Kidney glomerular epithelial cell (primary cell): Measurements from ENCODE around the gene GBP2.
"Not testable (repeated sequence)": the region's sequence is repeated elsewhere in the genome, so short reads cannot be mapped to it uniquely, and the experiment has no call there.

Experiments
- DNase-seq: peaks from one replicate; lab custom pipeline; 2025; lab: John Stamatoyannopoulos, UW

The GBP2 gene

GRCh38 chr1:89125913-89126580 is at the start of gene GBP2:
Gene GBP2 (minus strand): TSS chr1:89126114. CDS start chr1:89121966, 4,148 bp downstream.
- DNase-seq, result peak; percentile 76

GRCh38 chr1:89174491-89174890 is 48.6 kb upstream of the GBP2 start:
- no peak for DNase-seq

DNA sequence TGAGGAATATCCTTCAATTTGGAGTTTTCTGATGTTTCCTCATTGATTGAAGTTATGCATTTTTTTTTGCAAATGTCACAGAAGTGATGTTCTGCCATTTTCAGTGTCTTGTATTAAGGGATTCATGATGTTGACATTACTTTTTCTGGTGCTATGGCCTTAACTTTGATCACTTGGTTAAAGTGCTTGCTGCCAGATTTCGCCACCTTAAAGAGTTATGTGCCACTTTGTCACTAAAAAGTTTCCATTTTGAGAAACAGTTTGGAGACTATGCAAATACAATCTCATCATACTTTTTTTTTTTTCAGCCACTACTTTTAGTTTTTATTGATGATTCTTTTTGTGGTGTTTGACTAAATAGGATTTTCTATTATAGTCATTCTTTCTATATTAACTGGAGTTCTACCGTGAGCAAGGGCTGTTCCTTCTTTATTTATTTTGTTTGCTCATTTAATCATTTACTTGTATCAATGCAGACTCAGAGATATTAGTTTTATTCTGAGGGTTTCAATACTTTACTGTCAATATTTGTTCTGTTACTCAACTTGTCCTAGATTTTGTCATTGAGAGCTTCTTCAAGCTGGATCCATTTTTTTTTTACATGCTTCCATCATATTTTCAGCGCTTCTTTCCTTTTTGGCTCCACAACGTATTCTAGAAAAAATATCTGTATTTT is 46.7 kb upstream of the GBP2 start:
- DNase-seq, result no peak

- DNase-seq, result no peak
Measured at GRCh38 chr1:89171067-89171438, 45.1 kb upstream of the GBP2 start.

GRCh38 chr1:89170170-89171066 is 44.5 kb upstream of the GBP2 start:
- no peak for DNase-seq

- no peak for DNase-seq
Measured at GRCh38 chr1:89169166-89169565, 43.3 kb upstream of the GBP2 start.

GRCh38 chr1:89167590-89168230 is 41.8 kb upstream of the GBP2 start:
- DNase-seq, result no peak

DNA sequence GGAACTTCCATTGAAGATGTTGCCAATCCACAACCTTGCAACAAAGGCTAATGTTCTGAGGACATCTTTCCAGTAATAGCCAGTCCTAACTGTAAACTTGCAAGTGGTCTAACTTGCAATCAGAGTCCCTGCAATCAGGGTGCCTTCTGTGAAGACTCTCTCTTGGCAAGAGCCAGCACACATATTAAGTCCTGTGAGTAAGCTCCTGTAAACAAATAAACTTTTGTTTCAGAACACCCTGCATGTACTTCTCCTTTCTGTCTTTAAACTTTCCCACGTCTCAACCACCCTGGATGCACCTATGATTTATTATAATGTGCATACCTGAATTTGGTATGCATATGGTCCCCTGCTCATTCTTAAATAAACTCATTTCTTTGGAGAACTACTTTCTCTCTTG is 40.8 kb upstream of the GBP2 start:
- DNase-seq, result no peak

DNA sequence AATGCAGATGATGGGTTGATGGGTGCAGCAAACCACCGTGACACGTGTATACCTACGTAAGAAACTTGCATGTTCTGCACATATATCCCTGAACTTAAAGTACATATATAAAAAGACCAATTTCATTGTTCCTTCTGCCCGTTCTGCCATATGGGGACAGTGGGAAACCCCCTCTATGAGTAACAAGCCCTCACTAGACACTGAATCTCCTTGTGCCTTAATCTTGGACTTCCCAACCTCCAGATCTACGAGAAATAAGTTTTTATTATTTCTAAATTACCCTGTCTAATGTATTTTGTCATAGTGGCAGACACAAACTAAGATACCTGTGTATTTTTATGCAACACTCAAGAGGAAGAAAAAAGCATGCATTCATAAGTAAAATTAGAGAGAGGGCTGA is 39.9 kb upstream of the GBP2 start:
- DNase-seq, result no peak

- no peak for DNase-seq
Measured at GRCh38 chr1:89151047-89151446, 25.1 kb upstream of the GBP2 start.

- no peak for DNase-seq
Measured at GRCh38 chr1:89149976-89150375, 24.1 kb upstream of the GBP2 start.

DNA sequence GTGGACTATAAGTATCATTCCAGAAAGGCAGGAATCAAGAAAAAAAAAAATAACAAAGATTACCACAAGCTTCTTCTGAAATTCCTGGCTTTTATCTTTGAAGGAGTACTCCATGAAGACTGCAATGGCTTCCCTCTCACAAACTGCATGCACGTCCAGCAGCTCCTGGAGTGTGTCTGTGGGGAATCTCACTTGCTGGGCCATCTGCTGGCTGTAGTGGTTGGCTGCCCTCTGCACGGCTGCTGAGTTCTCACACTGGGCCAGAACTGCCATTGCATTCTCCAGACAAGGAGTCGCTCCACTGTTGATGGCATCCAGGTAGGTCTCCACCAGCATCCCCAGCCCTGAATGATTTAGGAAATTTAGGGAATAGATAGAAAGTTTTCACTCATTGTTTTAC is 23.3 kb upstream of the GBP2 start:
- peak; percentile 25 for DNase-seq

DNA sequence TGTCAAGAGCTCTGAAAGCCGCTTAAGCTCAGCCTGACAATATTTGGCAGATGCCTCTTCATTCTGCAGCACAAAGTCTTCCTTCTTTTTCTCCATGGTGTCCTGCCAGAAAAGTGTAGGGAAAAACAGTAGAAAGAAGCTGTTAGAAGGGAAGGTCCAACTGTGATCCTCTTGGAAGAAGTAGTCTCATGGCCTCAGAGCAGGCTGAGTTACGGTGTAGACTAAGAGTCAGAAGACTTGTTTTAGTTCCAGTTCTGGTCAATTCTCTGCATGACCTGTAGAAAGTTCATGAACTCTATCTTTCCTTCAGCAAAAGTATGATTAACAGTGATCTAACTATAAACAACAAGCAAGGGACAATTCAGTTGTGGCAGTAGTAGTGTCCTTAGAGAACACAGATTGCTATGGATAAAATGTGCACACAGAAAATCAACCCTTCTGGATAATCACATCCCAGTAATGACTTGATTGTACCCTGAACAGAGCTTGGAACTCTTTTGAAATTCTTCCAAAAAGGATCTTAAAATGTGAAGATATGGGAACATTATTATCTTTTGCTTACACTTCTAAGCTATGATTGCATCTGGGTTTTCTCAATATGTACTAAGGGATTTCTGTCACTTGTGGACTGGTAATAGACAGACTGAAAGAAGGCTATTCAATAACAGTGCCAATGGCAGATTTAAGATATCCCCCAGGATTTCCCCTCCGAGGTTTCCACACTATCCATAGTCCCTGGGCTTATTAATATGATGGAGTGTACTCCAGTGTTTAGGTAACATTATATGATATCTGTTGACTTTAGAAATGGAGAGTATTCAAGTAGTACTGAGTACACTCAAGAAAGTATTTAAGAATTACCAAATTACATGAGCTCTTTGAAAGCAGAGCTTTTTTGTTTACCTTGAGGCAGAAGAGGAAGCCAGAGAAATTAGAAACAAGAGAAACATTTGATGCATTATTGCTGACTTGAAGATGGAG is 22.1 kb upstream of the GBP2 start:
- no peak for DNase-seq

GRCh38 chr1:89146721-89147120 is 20.8 kb upstream of the GBP2 start:
- no peak for DNase-seq

- DNase-seq, result no peak
Measured at GRCh38 chr1:89143484-89143883, 17.6 kb upstream of the GBP2 start.

DNA sequence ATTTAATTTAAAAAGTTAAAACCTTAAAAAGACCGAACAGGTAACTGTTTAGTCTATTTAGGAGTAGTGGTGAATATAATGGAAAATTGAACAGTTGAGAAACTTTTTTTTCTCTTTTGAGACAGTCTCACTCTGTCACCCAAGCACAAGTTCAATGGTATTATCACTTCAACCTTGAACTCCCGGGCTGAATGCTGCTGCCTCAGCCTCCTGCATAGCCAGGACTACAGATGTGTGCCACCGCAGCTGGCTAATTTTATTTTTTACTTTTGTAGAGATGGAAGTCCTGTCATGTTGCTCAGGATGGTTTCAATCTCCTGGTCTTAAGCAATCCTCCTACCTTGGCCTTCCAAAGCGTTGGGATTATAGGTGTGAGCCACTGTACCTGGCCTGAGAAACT is 16.2 kb upstream of the GBP2 start:
- DNase-seq, result no peak

DNA sequence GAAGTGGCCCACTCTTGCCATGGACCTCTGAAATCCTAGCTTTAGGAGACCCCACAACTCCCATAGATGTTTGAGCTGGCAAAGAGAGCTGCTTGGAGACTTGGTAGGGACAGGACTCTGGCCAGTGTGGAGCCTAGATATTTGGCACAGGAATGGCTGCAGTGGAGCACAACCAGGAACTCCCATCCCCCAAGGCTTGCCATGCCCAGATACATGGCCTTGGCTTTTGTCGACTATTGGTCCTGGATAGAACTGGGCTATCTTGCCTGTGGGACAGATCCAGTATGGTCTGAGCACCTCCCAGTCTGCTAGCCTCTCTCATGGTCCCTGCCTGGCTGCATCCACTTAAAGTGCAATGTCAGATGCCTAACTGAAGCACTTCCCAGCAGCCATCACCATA is 7.8 kb upstream of the GBP2 start:
- no peak for DNase-seq

GRCh38 chr1:89130716-89131115 is 4.8 kb upstream of the GBP2 start:
- no peak for DNase-seq

DNA sequence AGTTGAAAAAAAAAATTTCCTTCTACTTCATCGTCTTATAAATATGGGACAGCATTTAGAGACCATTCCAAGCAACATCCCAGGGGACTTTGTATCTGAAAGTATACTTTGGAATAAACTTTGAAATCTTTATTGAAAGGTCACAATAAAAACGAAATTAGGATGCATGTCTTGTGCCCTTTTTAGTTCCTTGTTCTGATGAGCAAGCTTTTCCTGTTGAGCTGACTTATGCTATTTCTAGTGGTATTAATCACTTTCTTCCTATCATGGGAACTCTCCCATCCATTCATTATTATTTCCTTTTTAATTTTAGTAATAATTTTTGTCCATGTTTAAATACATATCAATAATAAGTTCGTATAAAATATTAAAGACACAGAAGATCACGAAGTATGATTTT is 4.0 kb upstream of the GBP2 start:
- DNase-seq, result no peak

GRCh38 chr1:89128003-89128458 is 2.1 kb upstream of the GBP2 start:
- DNase-seq, result not testable (repeated sequence)
